HepG2 (cell line): ENCODE results near the gene PARP6. TPM values are rescaled to one million over a fixed set of nuclear protein-coding genes. Genes with fewer than 3 reads are reported as not detected.
A peak's percentile ranks its signal among the peaks of the same experiment; 100 is the strongest.

Experiments used
- ATM ChIP-seq: fragments of 450-650 bp; IDR thresholded peaks from 2 replicates; pipeline ENCODE4 v1.7.1; 2017; ENCODE audit warnings: mild to moderate bottlenecking, borderline replicate concordance
- CEBPB ChIP-seq: IDR thresholded peaks from 2 replicates; pipeline ENCODE4 v1.6.1; 2011; ENCODE audit warnings: low read depth, low read length, improper control_type of control experiment, borderline replicate concordance
- DZIP1 ChIP-seq: sonication (generic); formaldehyde crosslinking; IDR thresholded peaks from 2 replicates; pipeline ENCODE4 v1.5.0; 2020; ENCODE audit warnings: mild to moderate bottlenecking, missing genetic modification reagents
- ELK4 ChIP-seq: sonication (generic); formaldehyde crosslinking; IDR thresholded peaks from 2 replicates; pipeline ENCODE4 v1.9.0; 2021; ENCODE audit warnings: missing genetic modification reagents, borderline replicate concordance
- GATAD2A ChIP-seq: IDR thresholded peaks from 2 replicates; pipeline ENCODE4 v1.6.1; 2016
- MXD1 ChIP-seq: sonication (generic); formaldehyde crosslinking; IDR thresholded peaks from 2 replicates; pipeline ENCODE4 v1.4.0; 2020; ENCODE audit warnings: mild to moderate bottlenecking, missing genetic modification reagents
- NFE2L2 ChIP-seq: fragments of 150-350 bp; IDR thresholded peaks from 2 replicates; pipeline ENCODE4 v1.6.1; 2014; ENCODE audit warnings: low read length
- NPAS2 ChIP-seq: sonication (generic); formaldehyde crosslinking; IDR thresholded peaks from 2 replicates; pipeline ENCODE4 v1.8.0; 2022; ENCODE audit warnings: mild to moderate bottlenecking, missing genetic modification reagents, borderline replicate concordance
- SALL1 ChIP-seq: sonication (generic); formaldehyde crosslinking; IDR thresholded peaks from 2 replicates; pipeline ENCODE4 v1.8.0; 2022; ENCODE audit warnings: mild to moderate bottlenecking, missing genetic modification reagents
- TSC22D2 ChIP-seq: sonication (generic); formaldehyde crosslinking; IDR thresholded peaks from 2 replicates; pipeline ENCODE4 v1.5.1; 2020; ENCODE audit warnings: missing genetic modification reagents, mild to moderate bottlenecking, borderline replicate concordance
- USF2 ChIP-seq, 2 experiments: sonication (generic) in 1 of 2; formaldehyde crosslinking in 1 of 2; IDR thresholded peaks; 2 replicates each; pipeline versions ENCODE4 v1.5.1 to v1.6.1; 2011 to 2020; ENCODE audit warnings: borderline replicate concordance in 1 of 2, low read depth in 1 of 2, low read length in 1 of 2, mild to moderate bottlenecking in 1 of 2, missing genetic modification reagents in 1 of 2, moderate library complexity in 1 of 2
- ZBTB7A ChIP-seq: sonication (generic); formaldehyde crosslinking; IDR thresholded peaks from 2 replicates; pipeline ENCODE4 v1.8.0; 2022; ENCODE audit warnings: mild to moderate bottlenecking, missing genetic modification reagents
- ZNF234 ChIP-seq: sonication (generic); formaldehyde crosslinking; conservative IDR thresholded peaks from 2 replicates; pipeline ENCODE4 v1.5.1; 2020; ENCODE audit warnings: mild to moderate bottlenecking, missing genetic modification reagents
- ZNF33B ChIP-seq: sonication (generic); formaldehyde crosslinking; IDR thresholded peaks from 2 replicates; pipeline ENCODE4 v1.5.1; 2020; ENCODE audit warnings: mild to moderate bottlenecking, missing genetic modification reagents
- ZNF570 ChIP-seq: sonication (generic); formaldehyde crosslinking; IDR thresholded peaks from 2 replicates; pipeline ENCODE4 v1.4.0; 2020; ENCODE audit warnings: mild to moderate bottlenecking, missing genetic modification reagents, borderline replicate concordance
- ZNF580 ChIP-seq: IDR thresholded peaks from 2 replicates; pipeline ENCODE4 v1.6.1; 2016; ENCODE audit warnings: low read depth, borderline replicate concordance
- ZNF709 ChIP-seq: sonication (generic); formaldehyde crosslinking; IDR thresholded peaks from 2 replicates; pipeline ENCODE4 v1.5.0; 2020; ENCODE audit warnings: mild to moderate bottlenecking, missing genetic modification reagents
- polyA plus RNA-seq, 8 experiments: library from polyadenylated mRNA; depleted of rRNA in 3 of 8; stranded (reverse) in 7 of 8; unstranded in 1 of 8; fragments of >200 nt; fragmentation: Illumina TruSeq in 4 of 8; extraction: Trizol in 4 of 8; gene quantifications; 2 replicates each; pipeline versions ENCODE4 v1.2.1 to v1.2.3, GENCODE V29; 2011 to 2016; ENCODE audit warnings: low read depth in 4 of 8, missing spikeins in 1 of 8, mixed read lengths in 1 of 8; ENCODE audit not compliant: insufficient read depth in 1 of 8
- total RNA-seq, 5 experiments: library from RNA; depleted of rRNA; stranded (reverse); fragments of >200 nt; fragmentation: Illumina TruSeq; extraction: Trizol; gene quantifications; 2 replicates each; pipeline ENCODE4 v1.2.3, GENCODE V29; 2016; ENCODE audit warnings: low read depth in 1 of 5

The PARP6 gene
- total and polyA plus RNA-seq, 2 of the 13 experiments (the other 11 are each of a cell fraction or from before 2014, with no cell fraction given) = 0.22 to 0.87 TPM

GRCh38 chr15:72237029-72237852 lies 35.1 kb downstream of the PARP6 start (continued):
- TF ChIP-seq DZIP1 (CRISPR knock-in tag) (no peak), ATM (no peak), CEBPB (0 out of 2 replicates have a peak, but pooled peaks have one; percentile 17), ZBTB7A (no peak), ZNF580 (no peak), GATAD2A (CRISPR knock-in tag) (peak; percentile 39; the same call in 1 of the 2 replicates), ZNF234 (CRISPR knock-in tag) (no peak), TSC22D2 (CRISPR knock-in tag) (no peak), NFE2L2 (peak; percentile 86), NPAS2 (CRISPR knock-in tag) (no peak), USF2 (IDR thresholded peaks at IDR 0.05; ENCODE audit: low read depth, low read length) (no peak), USF2 (CRISPR knock-in tag; IDR thresholded peaks at IDR 0.05; ENCODE audit: borderline replicate concordance) (no peak), MXD1 (no peak), ZNF570 (CRISPR knock-in tag) (no peak), ZNF33B (CRISPR knock-in tag) (no peak), ZNF709 (CRISPR knock-in tag) (no peak), SALL1 (CRISPR knock-in tag) (0 out of 2 replicates have a peak, but pooled peaks have one; percentile 12), ELK4 (CRISPR knock-in tag) (no peak)
